HCT116 (cell line): ENCODE results near the gene HMX1. TPM values are rescaled to one million over a fixed set of nuclear protein-coding genes. Genes with fewer than 3 reads are reported as not detected.

Experiments
- ATAC-seq: fragments of 200-7000 bp; cut with Tn5 transposase; 2 replicates; pipeline ENCODE4 v1.9.1; 2020; ENCODE audit warnings: mild to moderate bottlenecking, moderate library complexity
- BruUV-seq: library from RNA; stranded (reverse); fragments of 400-500 nt; replicated peaks from 2 replicates; lab custom pipeline; 2021; lab: Mats Ljungman, UMichigan
- CTCF ChIA-PET: fragments of 300-600 bp; sonication (Branson Sonifier 250); formaldehyde crosslinking; loops from one replicate; lab custom pipeline; 2021; ENCODE audit warnings: antibody characterized with exemption; lab: Charles Lee
- POLR2A ChIA-PET: fragments of 300-600, 350-600 bp; sonication (Branson Sonifier 250); formaldehyde crosslinking; loops from one replicate; lab custom pipeline; 2021; ENCODE audit warnings: antibody characterized with exemption; lab: Charles Lee
- RAD21 ChIA-PET, 2 experiments: fragments of 300-600 bp; sonication (Branson Sonifier 250); formaldehyde crosslinking; loops; one replicate each; lab custom pipeline; 2023; ENCODE audit warnings: low total read pairs in 2 of 2; ENCODE audit not compliant: uncharacterized antibody in 2 of 2, unreplicated experiment in 2 of 2, low non-redundant PET in 1 of 2; lab: Charles Lee
- DNase-seq: peaks from one replicate; pipeline ENCODE4 v3.0.0-alpha.2; 2010; ENCODE audit warnings: low read depth, low spot score
- H2AFZ ChIP-seq: fragments of 200-600 bp; shearing (Covaris generic), sonication (generic); 2 replicates; pipeline ENCODE4 v1.6.1; 2017; ENCODE audit warnings: low read depth, mixed run types, mixed read lengths, antibody characterized with exemption, low read length; ENCODE audit not compliant: poor library complexity, severe bottlenecking
- H3K27ac ChIP-seq: 2 replicates; pipeline ENCODE4 v1.5.1; 2012; ENCODE audit warnings: low read depth, low read length
- H3K27me3 ChIP-seq: fragments of 200-600 bp; sonication (generic); 2 replicates; pipeline ENCODE4 v1.6.1; 2016; ENCODE audit warnings: mixed run types, low read length, mixed read lengths; ENCODE audit not compliant: insufficient read depth
- H3K36me3 ChIP-seq, 2 experiments: fragments of 200-500 bp in 1 of 2; fragments of 200-600 bp in 1 of 2; sonication (Bioruptor generic) in 1 of 2; sonication (generic) in 1 of 2; 2 replicates each; pipeline versions ENCODE4 v1.5.1 to v1.6.1; 2014 to 2016; ENCODE audit warnings: low read length in 2 of 2, inconsistent platforms in 1 of 2, mixed read lengths in 1 of 2, mixed run types in 1 of 2; ENCODE audit not compliant: insufficient read depth in 2 of 2, control insufficient read depth in 1 of 2
- H3K4me1 ChIP-seq, 2 experiments: fragments of 200-600 bp in 1 of 2; sonication (generic) in 1 of 2; 2 replicates each; pipeline versions ENCODE4 v1.5.1 to v1.6.1; 2012 to 2017; ENCODE audit warnings: low read length in 2 of 2, inconsistent platforms in 1 of 2, mild to moderate bottlenecking in 1 of 2, mixed read lengths in 1 of 2, mixed run types in 1 of 2, moderate library complexity in 1 of 2; ENCODE audit not compliant: insufficient read depth in 2 of 2, control insufficient read depth in 1 of 2
- H3K4me2 ChIP-seq: fragments of 200-600 bp; sonication (generic); 2 replicates; pipeline ENCODE4 v1.6.1; 2017; ENCODE audit warnings: mixed run types, low read length, mixed read lengths
- H3K4me3 ChIP-seq, 2 experiments: fragments of 200-600 bp in 1 of 2; sonication (generic) in 1 of 2; replicated peaks in 1 of 2; 2 replicates each; pipeline ENCODE4 v1.5.1; 2011 to 2016; ENCODE audit warnings: low read length in 2 of 2, control low read depth in 1 of 2, low read depth in 1 of 2, mild to moderate bottlenecking in 1 of 2, mixed read lengths in 1 of 2, mixed run types in 1 of 2
- H3K79me2 ChIP-seq: fragments of 200-600 bp; sonication (generic); 2 replicates; pipeline ENCODE4 v1.6.1; 2017; ENCODE audit warnings: mild to moderate bottlenecking, mixed run types, low read length, moderate library complexity, mixed read lengths; ENCODE audit not compliant: insufficient read depth
- H3K9ac ChIP-seq: fragments of 200-600 bp; sonication (generic); 2 replicates; pipeline ENCODE4 v1.6.1; 2016; ENCODE audit warnings: low read length, mixed read lengths
- H3K9me2 ChIP-seq: fragments of 200-600 bp; sonication (generic), shearing (Covaris generic); 2 replicates; pipeline ENCODE4 v1.6.1; 2017; ENCODE audit warnings: mixed run types, mild to moderate bottlenecking, moderate library complexity; ENCODE audit not compliant: insufficient read depth
- H3K9me3 ChIP-seq, 2 experiments: fragments of 200-500 bp in 1 of 2; fragments of 200-600 bp in 1 of 2; sonication (Bioruptor generic) in 1 of 2; sonication (generic) in 1 of 2; 2 replicates each; pipeline ENCODE4 v1.6.1; 2014 to 2017; ENCODE audit warnings: low read length in 2 of 2, mixed read lengths in 2 of 2, inconsistent platforms in 1 of 2, low read depth in 1 of 2, mild to moderate bottlenecking in 1 of 2, mixed run types in 1 of 2, moderate library complexity in 1 of 2; ENCODE audit not compliant: control insufficient read depth in 1 of 2, insufficient read depth in 1 of 2
- H4K20me1 ChIP-seq: fragments of 200-600 bp; sonication (generic), shearing (Covaris generic); 2 replicates; pipeline ENCODE4 v1.6.1; 2017; ENCODE audit warnings: mixed run types, mild to moderate bottlenecking, moderate library complexity; ENCODE audit not compliant: insufficient read depth
- CBX3 ChIP-seq: IDR thresholded peaks from 2 replicates; pipeline ENCODE4 v1.6.1; 2012; ENCODE audit warnings: low read depth
- CEBPB ChIP-seq: IDR thresholded peaks from 2 replicates; pipeline ENCODE4 v1.6.1; 2012; ENCODE audit warnings: low read depth
- EZH2 ChIP-seq: fragments of 200-600 bp; sonication (generic); IDR thresholded peaks from 2 replicates; pipeline ENCODE4 v1.6.1; 2017; ENCODE audit warnings: antibody characterized with exemption, mixed run types
- EZH2phosphoT487 ChIP-seq: fragments of 200-600 bp; IDR thresholded peaks from 2 replicates; pipeline ENCODE4 v1.6.1; 2018; ENCODE audit warnings: antibody characterized with exemption, borderline replicate concordance
- JUND ChIP-seq: IDR thresholded peaks from 2 replicates; pipeline ENCODE4 v1.6.1; 2012
- REST ChIP-seq: IDR thresholded peaks from 2 replicates; pipeline ENCODE4 v1.6.1; 2012; ENCODE audit warnings: low read depth
- TCF7L2 ChIP-seq: IDR thresholded peaks from 2 replicates; pipeline ENCODE4 v1.7.0; 2011; ENCODE audit warnings: borderline replicate concordance, inconsistent platforms; ENCODE audit not compliant: insufficient read depth, insufficient read length; ENCODE audit errors: extremely low read depth
- YY1 ChIP-seq: IDR thresholded peaks from 2 replicates; pipeline ENCODE4 v1.6.1; 2011; ENCODE audit warnings: low read length, low read depth, moderate library complexity, mild to moderate bottlenecking; ENCODE audit not compliant: insufficient replicate concordance; ENCODE audit errors: extremely low read depth
- ZNF274 ChIP-seq: fragments of 200-500 bp; sonication (Bioruptor generic); IDR thresholded peaks from 2 replicates; pipeline ENCODE4 v1.6.1; 2014; ENCODE audit warnings: mild to moderate bottlenecking, low read depth, low read length, inconsistent platforms
- intact Hi-C: fragments of 100-400 bp; cut with micrococcal nuclease; formaldehyde crosslinking; loops from 2 replicates; pipeline ENCODE4 v1.10.0; 2022
- total RNA-seq: library from RNA; stranded (reverse); gene quantifications from one replicate; pipeline ENCODE4 v1.2.1, GENCODE V29; 2021; ENCODE audit not compliant: unreplicated experiment

The HMX1 gene
- total RNA-seq, 1 experiment from 2014 or later: 0.39 TPM

GRCh38 chr4:8917321-8917811 is 45.7 kb upstream of the HMX1 start (continued):
- TF ChIP-seq REST (no peak), YY1 (no peak), EZH2 (no peak)

GRCh38 chr4:8916906-8917305 is 45.3 kb upstream of the HMX1 start:
- intact Hi-C loops: loop anchor here (5.0 to 10.0 kb wide), 2 partner anchors 320 to 452 kb away; no protein-coding TSS in a partner anchor
- no TSS peak for BruUV-seq

More at GRCh38 chr4:8916906-8917305, 45.3 kb upstream of the HMX1 start:
- DNase-seq (no peak), ATAC-seq (no peak)
- H3K27ac ChIP-seq: no peak overlapping the region
- H3K36me3 ChIP-seq: no peaks in the 10 kb centered on the region
- no peaks in the 10 kb centered on the region for H4K20me1 ChIP-seq
- no peak overlapping the region for H3K9ac ChIP-seq
- no peaks in the 10 kb centered on the region for H3K9me3 ChIP-seq
- no peaks in the 10 kb centered on the region for H3K9me2 ChIP-seq
- H3K4me1 ChIP-seq: 0 out of 4 replicates have a peak, but pooled peaks cover 0 to 2% of the 10 kb centered on the region in 2 experiments
- TF ChIP-seq ZNF274 (no peak), EZH2phosphoT487 (no peak), TCF7L2 (no peak), JUND (no peak), CBX3 (no peak), CEBPB (no peak)
- CTCF ChIA-PET: interaction anchor here (1.0 to 2.2 kb wide), 5 partner anchors 229 to 370 kb away, joined by 3 to 23 read pairs (median 7); no protein-coding TSS in a partner anchor
- no peaks in the 10 kb centered on the region; the same call in 1 of the 2 replicates for H3K27me3 ChIP-seq
- POLR2A ChIA-PET: no interaction called here
- no peak overlapping the region for H2AFZ ChIP-seq
- H3K4me2 ChIP-seq: no peak overlapping the region
- RAD21 ChIA-PET: interaction anchor here in 1 of 2 experiments (1.0 kb wide), 1 partner anchor 309 kb away, joined by 3 read pairs; no protein-coding TSS in a partner anchor
- no peak overlapping the region for H3K4me3 ChIP-seq
- H3K79me2 ChIP-seq: no peaks in the 10 kb centered on the region
